WERI-Rb-1 (cell line): ENCODE measurements around the gene SRGAP3.

Source experiments
- DNase-seq: peaks from one replicate; pipeline ENCODE4 v3.0.0-alpha.2; 2020
- H3K27ac ChIP-seq: fragments of 250-450 bp; sonication (Bioruptor Pico); 2 replicates; pipeline ENCODE4 v1.5.1; 2020; ENCODE audit warnings: mild to moderate bottlenecking, moderate library complexity
- H3K27me3 ChIP-seq: fragments of 250-450 bp; sonication (Bioruptor Pico); 2 replicates; pipeline ENCODE4 v1.5.1; 2021; ENCODE audit warnings: mild to moderate bottlenecking, low read depth, moderate library complexity; ENCODE audit not compliant: insufficient read depth, severe bottlenecking
- H3K36me3 ChIP-seq: fragments of 250-450 bp; sonication (Bioruptor Pico); 2 replicates; pipeline ENCODE4 v1.5.1; 2020; ENCODE audit warnings: mild to moderate bottlenecking, moderate library complexity
- H3K4me3 ChIP-seq: 2 replicates; pipeline ENCODE4 v1.5.1; 2011; ENCODE audit warnings: low read depth, mild to moderate bottlenecking, control low read depth, low read length
- H3K9me3 ChIP-seq: fragments of 250-450 bp; sonication (Bioruptor Pico); 2 replicates; pipeline ENCODE4 v1.5.1; 2021; ENCODE audit warnings: mild to moderate bottlenecking, moderate library complexity; ENCODE audit not compliant: severe bottlenecking
- CTCF ChIP-seq: IDR thresholded peaks from 2 replicates; pipeline ENCODE4 v1.5.1; 2011; ENCODE audit warnings: low read depth, mild to moderate bottlenecking, control low read depth, inconsistent platforms, low read length

The SRGAP3 gene

GRCh38 chr3:8952130-8952529 is 297.3 kb downstream of the SRGAP3 start:
- Histone ChIP-seq H3K4me3 (no peak overlapping the region), H3K27ac (no peak overlapping the region), H3K27me3 (no peaks in the 10 kb centered on the region), H3K36me3 (peaks cover 17% of the 10 kb centered on the region), H3K9me3 (no peaks in the 10 kb centered on the region)
- no peak for TF ChIP-seq CTCF
- no peak for DNase-seq

- peaks cover 5% of the 10 kb centered on the region for H3K9me3 ChIP-seq
- no peak for TF ChIP-seq CTCF
- peaks cover 59% of the 10 kb centered on the region for H3K36me3 ChIP-seq
- H3K27ac ChIP-seq, result no peak overlapping the region
- H3K27me3 ChIP-seq, result no peaks in the 10 kb centered on the region
- no peak overlapping the region for H3K4me3 ChIP-seq
- DNase-seq, result no peak
These were observed 303.4 kb downstream of the SRGAP3 start for GRCh38 chr3:8945890-8946600.

- TF ChIP-seq CTCF, result no peak
- peaks cover 5% of the 10 kb centered on the region for H3K9me3 ChIP-seq
- no peak overlapping the region for H3K4me3 ChIP-seq
- DNase-seq, result no peak
- H3K27ac ChIP-seq, result no peak overlapping the region
- H3K36me3 ChIP-seq, result peaks cover 75% of the 10 kb centered on the region
- no peaks in the 10 kb centered on the region for H3K27me3 ChIP-seq
These were observed 306.5 kb downstream of the SRGAP3 start for GRCh38 chr3:8942746-8943488.

- Histone ChIP-seq H3K36me3 (peaks cover 72% of the 10 kb centered on the region), H3K9me3 (peaks cover 5% of the 10 kb centered on the region), H3K27me3 (no peaks in the 10 kb centered on the region), H3K27ac (no peak overlapping the region), H3K4me3 (no peak overlapping the region)
- TF ChIP-seq CTCF, result no peak
- no peak for DNase-seq
These were observed 307.3 kb downstream of the SRGAP3 start for GRCh38 chr3:8942115-8942514.

- Histone ChIP-seq H3K4me3 (no peak overlapping the region), H3K27me3 (no peaks in the 10 kb centered on the region), H3K9me3 (peaks cover 3% of the 10 kb centered on the region), H3K36me3 (peaks cover 60% of the 10 kb centered on the region), H3K27ac (no peak overlapping the region)
- DNase-seq, result no peak
- TF ChIP-seq CTCF, result no peak
These were observed 311.4 kb downstream of the SRGAP3 start for GRCh38 chr3:8938021-8938420.
